CD4-positive, alpha-beta memory T cell (primary cell): ENCODE measurements around the gene PTPRD. TPM values are rescaled to one million over a fixed set of nuclear protein-coding genes. Genes with fewer than 3 reads are reported as not detected.

Experiments used
- CTCF ChIA-PET: fragments of 350-600 bp; sonication (Branson Sonifier 250); formaldehyde crosslinking; loops from one replicate; lab custom pipeline; 2021; ENCODE audit warnings: inconsistent platforms; ENCODE audit not compliant: partially characterized antibody; lab: Charles Lee
- POLR2A ChIA-PET: fragments of 350-600 bp; sonication (Branson Sonifier 250); formaldehyde crosslinking; loops from one replicate; lab custom pipeline; 2021; ENCODE audit not compliant: partially characterized antibody; lab: Charles Lee
- DNase-seq, 5 donors: peaks; one replicate each; pipeline versions ENCODE4 v3.0.0 to v3.0.0-alpha.2; 2020 to 2022; ENCODE audit warnings: mixed read lengths in 1 of 5
- H3K27ac ChIP-seq: one replicate; pipeline ENCODE4 v1.7.0; 2013; ENCODE audit warnings: low read depth, low read length
- H3K27me3 ChIP-seq: 2 replicates; pipeline ENCODE4 v1.7.0; 2013; ENCODE audit warnings: mild to moderate bottlenecking, low read length, moderate library complexity; ENCODE audit not compliant: insufficient read depth
- H3K36me3 ChIP-seq: 2 replicates; pipeline ENCODE4 v1.7.0; 2013; ENCODE audit warnings: mild to moderate bottlenecking, low read length, moderate library complexity; ENCODE audit not compliant: insufficient read depth
- H3K4me1 ChIP-seq: 2 replicates; pipeline ENCODE4 v1.7.0; 2013; ENCODE audit warnings: mild to moderate bottlenecking, low read length, moderate library complexity; ENCODE audit not compliant: insufficient read depth
- H3K4me3 ChIP-seq, 2 donors: one replicate each; pipeline ENCODE4 v1.7.0; 2013; ENCODE audit warnings: low read length in 2 of 2, mild to moderate bottlenecking in 1 of 2
- H3K9me3 ChIP-seq, 2 donors: one replicate each; pipeline ENCODE4 v1.7.0; 2013; ENCODE audit warnings: low read length in 2 of 2, control low read depth in 1 of 2; ENCODE audit not compliant: control insufficient read depth in 1 of 2
- H3K27ac Mint-ChIP-seq, 7 donors: one replicate each; pipeline ENCODE4 v1.8.0; 2020 to 2021; ENCODE audit warnings: mixed read lengths in 7 of 7, mild to moderate bottlenecking in 6 of 7, inconsistent platforms in 3 of 7, moderate library complexity in 3 of 7
- H3K27me3 Mint-ChIP-seq, 2 donors: one replicate each; pipeline ENCODE4 v1.8.0; 2020 to 2021; ENCODE audit warnings: mixed read lengths in 2 of 2
- H3K36me3 Mint-ChIP-seq, 2 donors: one replicate each; pipeline ENCODE4 v1.8.0; 2020 to 2021; ENCODE audit warnings: mixed read lengths in 2 of 2, inconsistent platforms in 1 of 2, mild to moderate bottlenecking in 1 of 2
- H3K4me1 Mint-ChIP-seq, 4 donors: one replicate each; pipeline ENCODE4 v1.8.0; 2020 to 2021; ENCODE audit warnings: mixed read lengths in 4 of 4, mild to moderate bottlenecking in 1 of 4
- H3K4me3 Mint-ChIP-seq, 8 donors: one replicate each; pipeline ENCODE4 v1.8.0; 2020 to 2021; ENCODE audit warnings: mixed read lengths in 8 of 8, mild to moderate bottlenecking in 7 of 8, moderate library complexity in 6 of 8, inconsistent platforms in 3 of 8
- H3K9me3 Mint-ChIP-seq, 8 donors: one replicate each; pipeline ENCODE4 v1.8.0; 2020 to 2021; ENCODE audit warnings: mixed read lengths in 8 of 8, mild to moderate bottlenecking in 5 of 8, inconsistent platforms in 3 of 8, moderate library complexity in 1 of 8
- intact Hi-C: fragments of 100-400 bp; cut with micrococcal nuclease; formaldehyde crosslinking; loops from one replicate; pipeline ENCODE4 v1.15.1; 2023
- polyA plus RNA-seq, 2 donors: library from polyadenylated mRNA; unstranded; fragments of 300-500 nt; fragmentation: Illumina TruSeq; gene quantifications; one replicate each; pipeline ENCODE4 v1.2.3, GENCODE V29; 2021
- total RNA-seq, 2 experiments: library from RNA; stranded (reverse); gene quantifications; one replicate each; pipeline ENCODE4 v1.2.3, GENCODE V29; 2021

Gene PTPRD
- total and polyA plus RNA-seq, 4 experiments from 2014 or later, result not detected

GRCh38 chr9:8694983-8695588, 1917.7 kb downstream of the PTPRD start:
- no peaks in the 10 kb centered on the region for H3K36me3 ChIP-seq
- ChIA-PET CTCF (interaction anchor here (0.8 kb wide), 1 partner anchor 20 kb away, joined by 4 read pairs; no protein-coding TSS in a partner anchor), POLR2A (no interaction called here)
- H3K4me1 Mint-ChIP-seq, result no peaks in the 10 kb centered on the region
- H3K27me3 ChIP-seq, result no peaks in the 10 kb centered on the region
- intact Hi-C loops, result no loop called here
- H3K27ac ChIP-seq, result no peak overlapping the region
- no peak overlapping the region for H3K27ac Mint-ChIP-seq
- no peaks in the 10 kb centered on the region for H3K4me1 ChIP-seq
- no peaks in the 10 kb centered on the region for H3K9me3 ChIP-seq
- peaks cover 0 to 3% of the 10 kb centered on the region in 2 donors for H3K27me3 Mint-ChIP-seq
- peaks cover 0 to 2% (median 0%) of the 10 kb centered on the region in 8 donors for H3K9me3 Mint-ChIP-seq
- no peak for DNase-seq
- no peaks in the 10 kb centered on the region for H3K36me3 Mint-ChIP-seq
- no peak overlapping the region for H3K4me3 Mint-ChIP-seq
- no peak overlapping the region for H3K4me3 ChIP-seq

DNA sequence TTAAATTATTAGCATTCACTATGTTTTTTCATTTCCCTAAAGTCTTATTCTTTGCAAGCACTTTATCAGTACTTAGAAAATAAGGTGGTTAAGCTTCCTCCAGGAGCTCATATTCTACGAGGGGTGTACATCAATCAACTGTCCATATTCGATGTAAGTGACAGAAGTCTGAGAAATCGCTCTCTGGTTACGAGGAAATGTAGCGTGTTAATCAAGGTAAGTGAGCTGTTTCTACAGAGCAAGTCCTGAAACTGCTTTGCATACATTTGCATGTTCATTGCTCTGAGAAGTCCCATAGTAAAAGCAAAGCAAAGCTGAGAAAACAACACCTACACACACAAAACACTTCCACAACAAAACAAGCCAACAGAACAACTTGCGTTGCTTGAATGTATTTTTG, 1919.3 kb downstream of the PTPRD start:
- intact Hi-C loops, result no loop called here
- Histone ChIP-seq H3K27me3 (no peaks in the 10 kb centered on the region), H3K27ac (no peak overlapping the region), H3K36me3 (no peaks in the 10 kb centered on the region), H3K4me3 (no peak overlapping the region), H3K9me3 (no peaks in the 10 kb centered on the region), H3K4me1 (no peaks in the 10 kb centered on the region)
- Mint-ChIP-seq H3K36me3 (no peaks in the 10 kb centered on the region), H3K27me3 (peaks cover 0 to 3% of the 10 kb centered on the region in 2 donors), H3K4me3 (no peak overlapping the region), H3K27ac (no peak overlapping the region), H3K9me3 (peaks cover 0 to 3% (median 0%) of the 10 kb centered on the region in 8 donors), H3K4me1 (no peaks in the 10 kb centered on the region)
- CTCF ChIA-PET, result no interaction called here
- no peak for DNase-seq
- POLR2A ChIA-PET, result no interaction called here

GRCh38 chr9:8686516-8686915, 1926.3 kb downstream of the PTPRD start:
- POLR2A ChIA-PET, result no interaction called here

GRCh38 chr9:8685825-8686224, 1927.0 kb downstream of the PTPRD start:
- Histone ChIP-seq H3K36me3 (no peaks in the 10 kb centered on the region), H3K9me3 (no peaks in the 10 kb centered on the region), H3K27ac (no peak overlapping the region), H3K27me3 (no peaks in the 10 kb centered on the region), H3K4me1 (no peaks in the 10 kb centered on the region), H3K4me3 (no peak overlapping the region)
- Mint-ChIP-seq H3K27ac (no peak overlapping the region), H3K4me1 (no peaks in the 10 kb centered on the region), H3K27me3 (peaks cover 1 to 2% of the 10 kb centered on the region in 2 donors), H3K36me3 (no peaks in the 10 kb centered on the region), H3K4me3 (no peak overlapping the region), H3K9me3 (peaks cover 0 to 3% (median under 1%) of the 10 kb centered on the region in 8 donors)
- CTCF ChIA-PET, result no interaction called here
- POLR2A ChIA-PET, result interaction anchor here (0.6 kb wide), 1 partner anchor 25 kb away, joined by 3 read pairs; no protein-coding TSS in a partner anchor
- intact Hi-C loops, result no loop called here
- DNase-seq, result no peak

More at GRCh38 chr9:8686516-8686915, 1926.3 kb downstream of the PTPRD start:
- H3K4me3 Mint-ChIP-seq, result no peak overlapping the region
- DNase-seq, result no peak
- H3K9me3 ChIP-seq, result no peaks in the 10 kb centered on the region
- no peak overlapping the region for H3K4me3 ChIP-seq
- H3K4me1 ChIP-seq, result no peaks in the 10 kb centered on the region
- no peaks in the 10 kb centered on the region for H3K36me3 Mint-ChIP-seq
- no peaks in the 10 kb centered on the region for H3K36me3 ChIP-seq
- H3K27ac Mint-ChIP-seq, result no peak overlapping the region
- no peaks in the 10 kb centered on the region for H3K4me1 Mint-ChIP-seq
- intact Hi-C loops, result no loop called here
- H3K27me3 ChIP-seq, result no peaks in the 10 kb centered on the region
- CTCF ChIA-PET, result no interaction called here
- no peak overlapping the region for H3K27ac ChIP-seq
- H3K9me3 Mint-ChIP-seq, result peaks cover 0 to 3% (median under 1%) of the 10 kb centered on the region in 8 donors
- H3K27me3 Mint-ChIP-seq, result peaks cover 0 to 2% of the 10 kb centered on the region in 2 donors

GRCh38 chr9:8684978-8685708, 1927.7 kb downstream of the PTPRD start:
- intact Hi-C loops, result no loop called here

GRCh38 chr9:8683496-8683895, 1929.3 kb downstream of the PTPRD start:
- intact Hi-C loops, result no loop called here
- H3K27ac ChIP-seq, result no peak overlapping the region
- H3K27me3 Mint-ChIP-seq, result peaks cover 1 to 2% of the 10 kb centered on the region in 2 donors
- H3K36me3 ChIP-seq, result no peaks in the 10 kb centered on the region
- H3K9me3 Mint-ChIP-seq, result peaks cover 0 to 2% (median 0%) of the 10 kb centered on the region in 8 donors
- no peak overlapping the region for H3K4me3 Mint-ChIP-seq
- H3K4me1 Mint-ChIP-seq, result no peaks in the 10 kb centered on the region
- no peak for DNase-seq
- no peaks in the 10 kb centered on the region for H3K4me1 ChIP-seq
- no peaks in the 10 kb centered on the region for H3K9me3 ChIP-seq
- no peak overlapping the region for H3K4me3 ChIP-seq
- POLR2A ChIA-PET, result no interaction called here
- H3K27ac Mint-ChIP-seq, result no peak overlapping the region
- CTCF ChIA-PET, result interaction anchor here (0.6 kb wide), 1 partner anchor 25 kb away, joined by 5 read pairs; no protein-coding TSS in a partner anchor
- no peaks in the 10 kb centered on the region for H3K36me3 Mint-ChIP-seq
- H3K27me3 ChIP-seq, result no peaks in the 10 kb centered on the region

More at GRCh38 chr9:8684978-8685708, 1927.7 kb downstream of the PTPRD start:
- DNase-seq, result no peak
- Mint-ChIP-seq H3K27me3 (peaks cover 1 to 2% of the 10 kb centered on the region in 2 donors), H3K4me1 (no peaks in the 10 kb centered on the region), H3K9me3 (peaks cover 0 to 3% (median under 1%) of the 10 kb centered on the region in 8 donors), H3K36me3 (no peaks in the 10 kb centered on the region), H3K27ac (no peak overlapping the region), H3K4me3 (no peak overlapping the region)
- no peaks in the 10 kb centered on the region for H3K27me3 ChIP-seq
- CTCF ChIA-PET, result no interaction called here
- no peaks in the 10 kb centered on the region for H3K36me3 ChIP-seq
- POLR2A ChIA-PET, result interaction anchor here (0.6 kb wide), 1 partner anchor 24 kb away, joined by 3 read pairs; no protein-coding TSS in a partner anchor
- H3K9me3 ChIP-seq, result no peaks in the 10 kb centered on the region
- no peak overlapping the region for H3K4me3 ChIP-seq
- no peaks in the 10 kb centered on the region for H3K4me1 ChIP-seq
- no peak overlapping the region for H3K27ac ChIP-seq

DNA sequence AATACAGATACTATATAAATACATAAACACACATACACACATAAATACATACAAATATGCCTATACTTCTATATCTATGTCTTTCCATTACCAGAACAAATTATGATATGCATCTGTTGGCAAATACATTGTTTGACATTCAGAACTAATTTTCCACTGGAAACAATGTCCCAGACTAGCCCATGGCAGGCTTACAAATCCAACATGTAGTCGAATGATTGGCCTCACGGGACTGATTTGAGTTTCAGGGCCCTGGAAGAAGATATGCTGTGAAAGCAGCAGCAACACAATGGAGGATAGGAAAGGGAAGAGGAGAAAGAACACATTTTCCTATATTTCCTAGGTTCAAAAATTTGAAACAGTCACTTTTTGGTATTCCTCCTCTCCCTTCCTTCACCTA, 1932.1 kb downstream of the PTPRD start:
- Mint-ChIP-seq H3K9me3 (peaks cover 0 to 2% (median 0%) of the 10 kb centered on the region in 8 donors), H3K36me3 (no peaks in the 10 kb centered on the region), H3K27me3 (peaks cover 1 to 3% of the 10 kb centered on the region in 2 donors), H3K4me1 (no peaks in the 10 kb centered on the region), H3K27ac (no peak overlapping the region), H3K4me3 (no peak overlapping the region)
- POLR2A ChIA-PET, result no interaction called here
- DNase-seq, result no peak
- Histone ChIP-seq H3K9me3 (no peaks in the 10 kb centered on the region), H3K27ac (no peak overlapping the region), H3K36me3 (no peaks in the 10 kb centered on the region), H3K4me1 (no peaks in the 10 kb centered on the region), H3K27me3 (no peaks in the 10 kb centered on the region), H3K4me3 (no peak overlapping the region)
- intact Hi-C loops, result no loop called here
- CTCF ChIA-PET, result no interaction called here
